Measurements from ENCODE around the gene METTL27.

METTL27 gene

DNA sequence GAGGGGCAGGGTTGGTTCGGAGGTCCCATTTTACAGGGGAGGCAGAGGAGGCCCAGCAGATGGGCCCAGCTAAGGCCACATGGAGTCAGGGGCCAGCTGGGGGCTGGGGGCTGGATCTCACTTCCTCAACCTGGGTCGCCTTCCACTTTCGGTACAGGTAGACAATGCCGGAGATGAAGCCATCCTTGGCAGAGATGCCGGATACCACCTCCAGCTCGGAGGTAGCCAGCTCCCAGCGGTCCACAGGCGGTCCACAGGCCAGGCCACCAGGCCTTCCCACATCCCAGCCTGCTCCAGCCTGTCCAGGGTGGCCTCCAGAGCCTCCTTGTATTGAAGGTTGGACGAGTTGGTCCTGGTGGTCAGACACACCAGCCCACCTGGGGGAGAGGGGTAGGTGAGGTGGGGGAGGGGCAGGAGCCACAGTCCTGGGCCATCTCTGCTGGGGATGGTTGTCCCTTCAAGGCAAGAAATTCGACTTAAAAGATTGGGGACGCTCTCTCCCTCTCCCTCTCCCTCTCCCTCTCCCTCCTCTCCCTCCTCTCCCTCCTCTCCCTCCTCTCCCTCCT is 7.6 kb downstream of the METTL27 start:
- Mint-ChIP-seq H3K27me3 (peaks cover under 1% of the 10 kb centered on the region), H3K4me1 (peaks cover under 1% of the 10 kb centered on the region)

DNA sequence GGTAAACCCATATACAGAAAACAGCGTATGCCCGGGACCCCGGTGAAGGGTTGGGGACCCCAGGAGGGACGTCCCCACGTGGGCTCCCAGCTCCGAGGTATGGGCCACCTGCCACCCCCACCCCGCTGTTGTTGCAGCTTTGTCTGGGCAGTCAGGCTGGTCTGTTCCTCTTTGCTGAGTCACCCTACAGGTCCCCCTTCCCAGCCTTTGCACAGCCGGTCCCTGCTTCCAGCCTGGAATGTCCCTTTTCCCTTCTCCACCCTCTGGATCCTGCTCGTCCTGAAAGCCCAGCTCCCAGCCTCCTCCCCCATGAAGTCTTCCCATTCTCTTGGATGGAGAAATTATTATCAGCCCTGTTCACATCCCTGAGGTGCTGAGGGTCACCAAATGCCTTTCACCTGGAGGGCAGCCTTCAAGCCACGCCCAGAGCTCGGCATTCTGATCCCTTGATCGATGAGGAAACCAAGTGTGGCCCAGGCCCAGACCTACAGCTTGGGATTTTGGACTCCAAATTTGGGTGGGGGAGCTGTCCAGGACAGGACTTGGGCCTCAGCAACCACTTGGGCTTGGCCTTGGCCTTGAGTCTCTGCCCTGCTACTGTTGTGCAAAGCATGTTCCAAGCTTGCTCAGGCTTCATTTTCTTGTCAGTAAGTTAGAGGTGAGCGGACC is 8.9 kb downstream of the METTL27 start:
- no peak for ATAC-seq (ENCODE audit: low read depth)
- DNase-seq (ENCODE audit: low spot score in 2 of 2) = no peak
- peaks cover 3% of the 10 kb centered on the region for H3K27me3 Mint-ChIP-seq
- H3K4me3 Mint-ChIP-seq = no peak overlapping the region
- no peaks in the 10 kb centered on the region for H3K9me3 Mint-ChIP-seq
- H3K4me1 Mint-ChIP-seq = peaks cover 4% of the 10 kb centered on the region
- no peak overlapping the region for H3K27ac Mint-ChIP-seq
- no peaks in the 10 kb centered on the region for H3K36me3 Mint-ChIP-seq

More for the DNA sequence above, 7.6 kb downstream of the METTL27 start:
- no peak overlapping the region for H3K27ac Mint-ChIP-seq
- H3K36me3 Mint-ChIP-seq = no peaks in the 10 kb centered on the region
- H3K9me3 Mint-ChIP-seq = no peaks in the 10 kb centered on the region
- no peak for ATAC-seq (ENCODE audit: low read depth)
- no peak for DNase-seq (ENCODE audit: low spot score in 2 of 2)
- H3K4me3 Mint-ChIP-seq = no peak overlapping the region

DNA sequence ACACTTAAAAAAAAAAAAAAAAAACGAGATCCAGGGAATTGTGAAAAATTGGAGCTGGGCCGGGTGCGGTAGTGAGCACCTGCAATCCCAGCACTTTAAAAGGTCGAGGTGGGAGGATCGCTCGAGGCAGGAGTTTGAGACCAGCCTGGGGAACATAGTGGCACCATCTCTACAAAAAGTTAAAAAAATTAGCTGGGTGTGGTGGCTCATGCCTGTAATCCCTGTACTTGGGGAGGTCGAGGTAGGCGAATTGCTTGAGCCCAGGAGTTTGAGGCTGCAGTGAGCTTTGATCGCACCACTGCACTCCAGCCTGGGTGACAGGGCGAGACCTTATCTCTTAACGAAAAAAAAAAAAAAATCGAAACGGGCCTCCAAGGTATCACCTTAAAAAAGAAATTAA is 9.5 kb downstream of the METTL27 start:
- peaks cover 9% of the 10 kb centered on the region for H3K4me1 Mint-ChIP-seq
- H3K4me3 Mint-ChIP-seq = no peak overlapping the region
- H3K27ac Mint-ChIP-seq = no peak overlapping the region
- peaks cover 3% of the 10 kb centered on the region for H3K27me3 Mint-ChIP-seq
- DNase-seq (ENCODE audit: low spot score in 2 of 2) (no peak), ATAC-seq (ENCODE audit: low read depth) (no peak)
- H3K9me3 Mint-ChIP-seq = no peaks in the 10 kb centered on the region
- no peaks in the 10 kb centered on the region for H3K36me3 Mint-ChIP-seq

DNA sequence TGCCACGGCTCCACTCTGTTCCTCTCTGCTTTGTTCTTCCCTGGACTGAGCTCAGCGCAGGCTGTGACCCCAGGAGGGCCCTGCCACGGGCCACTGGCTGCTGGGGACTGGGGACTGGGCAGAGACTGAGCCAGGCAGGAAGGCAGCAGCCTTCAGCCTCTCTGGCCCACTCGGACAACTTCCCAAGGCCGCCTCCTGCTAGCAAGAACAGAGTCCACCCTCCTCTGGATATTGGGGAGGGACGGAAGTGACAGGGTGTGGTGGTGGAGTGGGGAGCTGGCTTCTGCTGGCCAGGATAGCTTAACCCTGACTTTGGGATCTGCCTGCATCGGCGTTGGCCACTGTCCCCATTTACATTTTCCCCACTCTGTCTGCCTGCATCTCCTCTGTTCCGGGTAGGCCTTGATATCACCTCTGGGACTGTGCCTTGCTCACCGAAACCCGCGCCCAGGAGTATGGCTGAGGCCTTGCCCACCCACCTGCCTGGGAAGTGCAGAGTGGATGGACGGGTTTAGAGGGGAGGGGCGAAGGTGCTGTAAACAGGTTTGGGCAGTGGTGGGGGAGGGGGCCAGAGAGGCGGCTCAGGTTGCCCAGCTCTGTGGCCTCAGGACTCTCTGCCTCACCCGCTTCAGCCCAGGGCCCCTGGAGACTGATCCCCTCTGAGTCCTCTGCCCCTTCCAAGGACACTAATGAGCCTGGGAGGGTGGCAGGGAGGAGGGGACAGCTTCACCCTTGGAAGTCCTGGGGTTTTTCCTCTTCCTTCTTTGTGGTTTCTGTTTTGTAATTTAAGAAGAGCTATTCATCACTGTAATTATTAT is 10.3 kb downstream of the METTL27 start:
- Mint-ChIP-seq H3K36me3 (no peaks in the 10 kb centered on the region), H3K27ac (no peak overlapping the region), H3K27me3 (peaks cover 3% of the 10 kb centered on the region), H3K9me3 (no peaks in the 10 kb centered on the region), H3K4me1 (peaks cover 15% of the 10 kb centered on the region), H3K4me3 (no peak overlapping the region)
- DNase-seq (ENCODE audit: low spot score in 2 of 2) (no peak), ATAC-seq (ENCODE audit: low read depth) (no peak)

DNA sequence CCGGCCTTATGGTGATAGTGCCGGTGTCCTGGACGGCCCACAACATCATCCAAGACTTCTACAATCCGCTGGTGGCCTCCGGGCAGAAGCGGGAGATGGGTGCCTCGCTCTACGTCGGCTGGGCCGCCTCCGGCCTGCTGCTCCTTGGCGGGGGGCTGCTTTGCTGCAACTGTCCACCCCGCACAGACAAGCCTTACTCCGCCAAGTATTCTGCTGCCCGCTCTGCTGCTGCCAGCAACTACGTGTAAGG is 10.8 kb downstream of the METTL27 start:
- H3K9me3 Mint-ChIP-seq = no peaks in the 10 kb centered on the region

DNA sequence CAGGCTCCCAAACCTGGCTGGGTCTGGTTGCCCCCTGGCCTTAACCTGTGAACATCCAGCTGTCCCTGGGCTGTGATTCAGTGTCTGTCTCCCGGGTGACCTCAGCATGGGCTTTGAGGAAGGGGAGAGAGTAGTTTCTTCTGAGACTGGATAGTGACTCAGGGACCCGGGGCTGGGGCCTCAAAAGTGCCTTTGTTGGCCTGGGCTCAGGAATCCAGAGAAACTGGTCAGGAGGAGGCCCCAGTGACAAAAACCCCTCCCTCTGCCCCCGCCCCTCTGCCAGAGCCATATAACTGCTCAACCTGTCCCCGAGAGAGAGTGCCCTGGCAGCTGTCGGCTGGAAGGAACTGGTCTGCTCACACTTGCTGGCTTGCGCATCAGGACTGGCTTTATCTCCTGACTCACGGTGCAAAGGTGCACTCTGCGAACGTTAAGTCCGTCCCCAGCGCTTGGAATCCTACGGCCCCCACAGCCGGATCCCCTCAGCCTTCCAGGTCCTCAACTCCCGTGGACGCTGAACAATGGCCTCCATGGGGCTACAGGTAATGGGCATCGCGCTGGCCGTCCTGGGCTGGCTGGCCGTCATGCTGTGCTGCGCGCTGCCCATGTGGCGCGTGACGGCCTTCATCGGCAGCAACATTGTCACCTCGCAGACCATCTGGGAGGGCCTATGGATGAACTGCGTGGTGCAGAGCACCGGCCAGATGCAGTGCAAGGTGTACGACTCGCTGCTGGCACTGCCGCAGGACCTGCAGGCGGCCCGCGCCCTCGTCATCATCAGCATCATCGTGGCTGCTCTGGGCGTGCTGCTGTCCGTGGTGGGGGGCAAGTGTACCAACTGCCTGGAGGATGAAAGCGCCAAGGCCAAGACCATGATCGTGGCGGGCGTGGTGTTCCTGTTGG is 11.4 kb downstream of the METTL27 start, which contains the start of gene CLDN4:
TSS of gene CLDN4 (plus strand) at position 316 of the 903 bp plus-strand sequence. CDS start at position 522, 206 bp downstream.
- no peak for DNase-seq (ENCODE audit: low spot score in 2 of 2)
- Mint-ChIP-seq H3K27me3 (peaks cover 3% of the 10 kb centered on the region), H3K9me3 (no peaks in the 10 kb centered on the region), H3K27ac (no peak within 1 kb of the TSS), H3K4me3 (no peak within 1 kb of the TSS), H3K36me3 (no peaks in the 10 kb centered on the region), H3K4me1 (peaks cover 24% of the 10 kb centered on the region)
- no peak for ATAC-seq (ENCODE audit: low read depth)

More for the DNA sequence above, 10.8 kb downstream of the METTL27 start:
- Mint-ChIP-seq H3K27ac (no peak overlapping the region), H3K27me3 (peaks cover 3% of the 10 kb centered on the region), H3K4me1 (peaks cover 21% of the 10 kb centered on the region), H3K4me3 (no peak overlapping the region), H3K36me3 (no peaks in the 10 kb centered on the region)
- DNase-seq (ENCODE audit: low spot score in 2 of 2) = no peak
- no peak for ATAC-seq (ENCODE audit: low read depth)

DNA sequence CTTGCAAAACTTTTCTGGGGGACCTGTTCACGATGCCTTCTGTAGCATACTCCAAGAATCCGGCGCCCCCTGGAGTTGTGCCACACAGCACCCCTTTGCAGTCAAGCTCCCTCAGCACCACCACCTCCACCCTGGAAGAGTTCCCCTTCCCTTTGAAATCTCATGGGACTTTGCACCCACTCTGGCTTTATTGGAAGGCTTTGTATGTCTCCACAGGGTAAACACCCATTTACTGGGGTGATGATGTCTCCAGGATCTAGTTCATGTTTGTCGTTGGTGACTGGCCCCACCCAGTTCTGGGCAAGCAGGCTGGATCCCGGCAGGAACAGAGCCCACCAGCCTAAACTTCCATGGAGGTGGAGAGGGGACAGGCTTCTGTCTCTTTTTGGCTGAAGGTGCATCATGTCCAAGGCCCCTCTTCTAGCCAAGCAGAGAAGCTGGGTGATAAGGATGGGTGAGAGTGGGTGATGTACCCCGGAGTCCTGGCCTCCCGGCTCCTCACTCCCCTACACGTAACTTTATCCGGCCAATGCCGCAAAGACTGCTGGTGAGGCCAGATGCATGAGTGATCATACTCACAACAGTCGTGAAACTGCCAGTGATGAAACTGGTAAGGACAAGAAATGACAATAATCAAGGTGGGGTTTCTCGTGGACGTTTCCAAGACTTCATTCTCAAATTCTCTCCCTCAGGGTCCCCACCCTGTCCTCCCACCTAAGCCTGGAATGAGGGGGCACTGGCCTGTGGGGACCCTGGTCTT is 12.2 kb downstream of the METTL27 start:
- Mint-ChIP-seq H3K4me1 (peaks cover 24% of the 10 kb centered on the region), H3K36me3 (no peaks in the 10 kb centered on the region), H3K27ac (no peak overlapping the region), H3K27me3 (peaks cover 3% of the 10 kb centered on the region), H3K9me3 (no peaks in the 10 kb centered on the region), H3K4me3 (no peak overlapping the region)
- no peak for ATAC-seq (ENCODE audit: low read depth)
- no peak for DNase-seq (ENCODE audit: low spot score in 2 of 2)

DNA sequence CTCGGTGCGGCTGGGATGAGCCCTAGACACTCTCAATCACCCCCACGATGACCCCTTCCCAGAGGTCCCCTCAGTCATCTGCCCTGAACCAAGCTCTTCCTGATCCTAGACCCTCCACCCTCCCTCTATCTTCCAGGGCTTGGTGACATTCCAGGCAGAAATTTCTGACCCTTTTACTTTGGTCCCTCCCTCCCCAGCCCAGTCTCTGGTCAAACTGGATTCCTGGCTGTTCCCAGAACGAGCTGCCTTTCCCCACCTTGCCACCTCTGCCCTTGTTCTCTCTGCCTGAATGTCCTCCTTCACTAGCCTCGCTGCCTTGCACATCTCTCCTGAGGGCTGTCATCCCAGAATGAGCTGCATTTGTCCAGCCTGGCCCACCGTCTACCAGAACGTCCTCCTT is 12.8 kb downstream of the METTL27 start:
- H3K36me3 Mint-ChIP-seq = no peaks in the 10 kb centered on the region
- H3K4me3 Mint-ChIP-seq = no peak overlapping the region
- H3K27me3 Mint-ChIP-seq = peaks cover 3% of the 10 kb centered on the region
- H3K27ac Mint-ChIP-seq = no peak overlapping the region
- DNase-seq (ENCODE audit: low spot score in 2 of 2) (no peak), ATAC-seq (ENCODE audit: low read depth) (no peak)
- no peaks in the 10 kb centered on the region for H3K9me3 Mint-ChIP-seq
- H3K4me1 Mint-ChIP-seq = peaks cover 24% of the 10 kb centered on the region

DNA sequence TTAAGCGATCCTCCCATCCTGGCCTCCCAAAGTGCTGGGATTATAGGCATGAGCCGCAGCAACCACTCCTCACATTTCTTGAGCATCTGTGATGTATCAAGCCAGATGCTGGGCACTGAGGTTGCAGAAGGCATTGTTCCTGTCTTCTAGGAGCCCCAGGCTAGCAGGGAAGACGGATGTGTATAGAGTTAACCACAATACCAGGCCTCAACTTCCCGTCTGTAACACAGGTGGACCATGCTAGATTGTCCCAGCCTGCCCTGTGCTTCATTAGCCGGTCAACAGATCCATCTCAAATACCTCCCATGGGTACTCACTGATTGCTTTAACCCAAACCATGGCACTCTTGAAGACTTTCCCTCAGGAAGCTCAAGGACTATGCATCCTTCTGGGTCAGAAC is 13.3 kb downstream of the METTL27 start:
- Mint-ChIP-seq H3K27me3 (peaks cover 3% of the 10 kb centered on the region), H3K9me3 (no peaks in the 10 kb centered on the region), H3K4me1 (peaks cover 24% of the 10 kb centered on the region), H3K36me3 (no peaks in the 10 kb centered on the region), H3K27ac (no peak overlapping the region), H3K4me3 (no peak overlapping the region)
- DNase-seq (ENCODE audit: low spot score in 2 of 2) = no peak
- no peak for ATAC-seq (ENCODE audit: low read depth)

DNA sequence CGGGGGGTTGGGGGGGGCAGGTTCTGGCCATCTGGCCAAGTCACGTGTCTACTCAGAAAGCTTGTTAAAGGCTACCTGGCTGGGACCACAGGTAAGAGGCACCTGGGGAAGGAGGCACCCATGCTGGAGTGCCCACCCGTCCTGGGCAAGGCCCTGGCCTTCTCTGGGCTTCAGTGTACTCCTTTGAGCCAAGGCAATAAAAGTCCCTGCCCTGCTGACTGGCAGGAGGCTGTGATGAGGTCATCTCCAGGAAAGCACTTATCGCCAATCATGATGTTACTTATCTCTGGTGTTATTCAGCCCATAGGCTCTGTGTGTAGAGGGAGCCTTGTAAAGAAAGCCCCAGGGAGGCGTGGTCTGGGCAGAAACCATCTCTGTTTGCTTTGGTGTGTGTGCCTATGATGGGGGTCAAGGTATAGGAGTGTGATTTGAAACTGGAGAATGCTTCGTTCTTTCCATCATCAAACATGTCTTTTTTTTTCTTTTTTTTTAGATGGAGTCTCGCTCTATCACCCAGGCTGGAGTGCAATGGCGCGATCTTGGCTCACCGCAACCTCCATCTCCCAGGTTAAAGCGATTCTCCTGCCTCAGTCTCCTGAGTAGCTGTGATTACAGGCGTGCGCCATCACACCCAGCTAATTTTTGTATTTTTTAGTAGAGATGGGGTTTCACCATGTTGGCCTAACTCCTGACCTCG is 14.1 kb downstream of the METTL27 start:
- no peak for DNase-seq (ENCODE audit: low spot score in 2 of 2)
- Mint-ChIP-seq H3K27me3 (peaks cover 4% of the 10 kb centered on the region), H3K4me3 (no peak overlapping the region), H3K27ac (no peak overlapping the region), H3K9me3 (no peaks in the 10 kb centered on the region), H3K36me3 (no peaks in the 10 kb centered on the region), H3K4me1 (peaks cover 24% of the 10 kb centered on the region)
- ATAC-seq (ENCODE audit: low read depth) = peak; percentile 60

DNA sequence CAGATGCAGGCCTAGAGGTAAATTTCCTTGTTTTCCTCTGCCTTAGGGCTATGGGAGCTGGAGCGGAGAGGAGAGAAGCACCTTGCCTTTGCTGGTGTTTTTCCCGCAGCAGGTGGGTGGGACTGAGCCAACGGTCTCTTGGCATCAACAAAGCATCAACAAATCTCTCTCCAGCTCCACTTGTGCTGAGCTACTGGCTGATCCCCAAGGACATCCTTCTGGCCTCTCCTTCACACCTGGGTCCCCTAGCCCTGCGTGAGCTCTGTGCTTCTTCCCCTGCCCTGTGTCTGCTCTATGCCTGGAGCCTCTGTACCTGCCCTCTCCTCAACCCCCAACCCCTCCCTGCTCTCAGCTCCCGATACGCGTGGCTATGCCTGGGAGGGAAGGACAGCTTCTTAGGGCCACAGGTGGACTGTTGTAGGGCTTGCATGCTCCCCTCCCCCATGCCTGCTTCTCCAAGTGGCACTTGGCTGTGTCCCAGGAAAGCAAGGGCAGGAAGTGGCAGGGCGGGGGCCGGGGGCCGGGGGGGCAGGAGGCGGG is 14.7 kb downstream of the METTL27 start:
- DNase-seq (ENCODE audit: low spot score in 2 of 2) (no peak), ATAC-seq (ENCODE audit: low read depth) (no peak)
- no peaks in the 10 kb centered on the region for H3K36me3 Mint-ChIP-seq
- peaks cover 24% of the 10 kb centered on the region for H3K4me1 Mint-ChIP-seq
- no peak overlapping the region for H3K27ac Mint-ChIP-seq
- peaks cover 7% of the 10 kb centered on the region for H3K27me3 Mint-ChIP-seq
- H3K4me3 Mint-ChIP-seq = no peak overlapping the region
- H3K9me3 Mint-ChIP-seq = no peaks in the 10 kb centered on the region

DNA sequence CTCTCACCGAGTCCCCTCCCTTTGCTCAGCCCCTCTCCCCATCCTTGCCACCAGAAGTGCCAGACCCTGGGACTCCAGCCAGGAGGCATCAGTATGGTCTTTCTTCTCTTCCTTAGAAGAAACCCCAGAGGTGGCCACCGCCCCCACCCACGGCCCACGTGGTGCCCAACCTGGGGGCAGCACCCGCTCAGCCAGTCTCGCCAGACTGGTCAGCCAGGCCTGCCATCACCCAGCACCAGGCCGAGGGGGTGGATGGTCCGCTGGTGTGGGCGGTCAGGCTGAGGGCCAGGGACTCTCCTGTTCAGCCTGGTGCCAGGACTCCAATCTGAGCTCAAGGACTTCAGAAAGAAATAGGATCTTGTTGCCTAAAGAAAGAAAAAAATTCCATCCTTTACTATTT is 17.3 kb downstream of the METTL27 start:
- Mint-ChIP-seq H3K27me3 (peaks cover 13% of the 10 kb centered on the region), H3K4me1 (peaks cover 24% of the 10 kb centered on the region), H3K36me3 (no peaks in the 10 kb centered on the region), H3K4me3 (no peak overlapping the region), H3K9me3 (no peaks in the 10 kb centered on the region), H3K27ac (no peak overlapping the region)
- ATAC-seq (ENCODE audit: low read depth) = no peak
- no peak for DNase-seq (ENCODE audit: low spot score in 2 of 2)

Data from memory B cell (primary cell).